ENCODE measurements around the gene C2CD3. TPM values are rescaled to one million over a fixed set of nuclear protein-coding genes. Genes with fewer than 3 reads are reported as not detected.
A peak's percentile ranks its signal among the peaks of the same experiment; 100 is the strongest.

Gene C2CD3
- total and polyA plus RNA-seq, 2 of the 4 experiments (the other 2 are of a cell fraction) = 11.1 to 19.2 TPM

DNA sequence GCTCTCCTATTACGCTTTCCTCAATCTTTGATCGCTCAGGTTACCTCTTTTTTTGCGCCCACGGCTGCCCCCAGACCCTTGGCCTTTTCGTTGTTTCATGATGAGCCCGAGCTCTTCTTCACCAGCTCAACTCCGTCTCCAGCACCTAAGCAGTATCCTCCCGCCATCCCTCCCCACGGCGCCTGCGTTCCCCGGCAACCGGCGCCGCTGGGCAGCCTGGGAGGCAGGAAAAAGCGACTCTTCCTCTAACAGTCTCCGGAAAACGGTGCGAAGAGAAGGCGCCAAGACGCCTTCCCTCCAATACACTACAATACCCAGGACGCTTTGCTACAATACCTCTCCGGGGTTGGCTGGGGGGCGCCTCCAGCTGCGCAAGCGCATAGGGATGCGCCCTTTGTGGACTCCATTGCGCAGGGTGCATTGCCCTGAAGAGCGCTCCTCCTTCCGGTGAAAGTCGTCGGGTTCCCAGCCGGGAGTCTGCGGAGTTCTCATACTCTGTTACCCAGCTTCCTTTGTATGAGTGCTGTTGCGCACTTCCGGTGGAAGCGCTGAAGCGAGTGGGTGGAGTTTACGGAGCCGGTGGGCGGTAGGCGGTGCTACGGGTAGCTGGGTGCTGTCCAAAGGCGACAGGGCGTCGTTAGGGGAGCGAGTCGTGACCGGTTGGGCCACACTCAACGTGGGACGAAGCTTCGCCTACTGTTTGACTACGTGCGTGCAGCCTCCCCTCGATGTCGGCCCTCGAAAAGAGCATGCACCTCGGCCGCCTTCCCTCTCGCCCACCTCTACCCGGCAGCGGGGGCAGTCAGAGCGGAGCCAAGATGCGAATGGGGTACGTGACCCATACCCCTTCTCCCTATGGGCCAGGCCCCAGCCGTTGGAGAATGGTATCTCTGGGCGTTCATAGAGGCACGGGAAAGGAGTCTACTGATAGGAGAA, at the start of gene C2CD3, which contains the start of gene PPME1 (continued):
- TF ChIP-seq, protein P1, sequence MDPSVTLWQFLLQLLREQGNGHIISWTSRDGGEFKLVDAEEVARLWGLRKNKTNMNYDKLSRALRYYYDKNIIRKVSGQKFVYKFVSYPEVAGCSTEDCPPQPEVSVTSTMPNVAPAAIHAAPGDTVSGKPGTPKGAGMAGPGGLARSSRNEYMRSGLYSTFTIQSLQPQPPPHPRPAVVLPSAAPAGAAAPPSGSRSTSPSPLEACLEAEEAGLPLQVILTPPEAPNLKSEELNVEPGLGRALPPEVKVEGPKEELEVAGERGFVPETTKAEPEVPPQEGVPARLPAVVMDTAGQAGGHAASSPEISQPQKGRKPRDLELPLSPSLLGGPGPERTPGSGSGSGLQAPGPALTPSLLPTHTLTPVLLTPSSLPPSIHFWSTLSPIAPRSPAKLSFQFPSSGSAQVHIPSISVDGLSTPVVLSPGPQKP (IDR thresholded peaks at IDR 0.05; ENCODE audit: borderline replicate concordance, low read depth, low read length) = no peak
- TF ChIP-seq FOS (IDR thresholded peaks at IDR 0.05; ENCODE audit: low read depth, low read length) = no peak
- TF ChIP-seq, protein P2, sequence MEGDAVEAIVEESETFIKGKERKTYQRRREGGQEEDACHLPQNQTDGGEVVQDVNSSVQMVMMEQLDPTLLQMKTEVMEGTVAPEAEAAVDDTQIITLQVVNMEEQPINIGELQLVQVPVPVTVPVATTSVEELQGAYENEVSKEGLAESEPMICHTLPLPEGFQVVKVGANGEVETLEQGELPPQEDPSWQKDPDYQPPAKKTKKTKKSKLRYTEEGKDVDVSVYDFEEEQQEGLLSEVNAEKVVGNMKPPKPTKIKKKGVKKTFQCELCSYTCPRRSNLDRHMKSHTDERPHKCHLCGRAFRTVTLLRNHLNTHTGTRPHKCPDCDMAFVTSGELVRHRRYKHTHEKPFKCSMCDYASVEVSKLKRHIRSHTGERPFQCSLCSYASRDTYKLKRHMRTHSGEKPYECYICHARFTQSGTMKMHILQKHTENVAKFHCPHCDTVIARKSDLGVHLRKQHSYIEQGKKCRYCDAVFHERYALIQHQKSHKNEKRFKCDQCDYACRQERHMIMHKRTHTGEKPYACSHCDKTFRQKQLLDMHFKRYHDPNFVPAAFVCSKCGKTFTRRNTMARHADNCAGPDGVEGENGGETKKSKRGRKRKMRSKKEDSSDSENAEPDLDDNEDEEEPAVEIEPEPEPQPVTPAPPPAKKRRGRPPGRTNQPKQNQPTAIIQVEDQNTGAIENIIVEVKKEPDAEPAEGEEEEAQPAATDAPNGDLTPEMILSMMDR (conservative IDR thresholded peaks at IDR 0.05; ENCODE audit: low read depth, low read length) = peak; percentile 48
